SKM-1 (cell line): ENCODE results near the gene GPR42.
"Not testable (repeated sequence)": the region's sequence is repeated elsewhere in the genome, so short reads cannot be mapped to it uniquely, and the experiment has no call there.

Source experiments
- DNase-seq: peaks from one replicate; lab custom pipeline; 2025; ENCODE audit not compliant: unreplicated experiment; lab: John Stamatoyannopoulos, UW

GPR42 gene

GRCh38 chr19:35392742-35393715 lies 22.2 kb downstream of the GPR42 start:
- no peak for DNase-seq

GRCh38 chr19:35395382-35396199 lies 24.7 kb downstream of the GPR42 start:
- no peak for DNase-seq

- no peak for DNase-seq
These were observed 25.5 kb downstream of the GPR42 start for GRCh38 chr19:35396240-35396885.

GRCh38 chr19:35397064-35397463 lies 26.2 kb downstream of the GPR42 start:
- DNase-seq, result no peak

- DNase-seq, result no peak
These were observed 27.7 kb downstream of the GPR42 start for GRCh38 chr19:35398570-35398969.

- DNase-seq, result no peak
These were observed 28.4 kb downstream of the GPR42 start for GRCh38 chr19:35399231-35399630.

- no peak for DNase-seq
These were observed 29.3 kb downstream of the GPR42 start for GRCh38 chr19:35399948-35400772.

- DNase-seq, result no peak
These were observed 29.9 kb downstream of the GPR42 start for GRCh38 chr19:35400773-35401100.

GRCh38 chr19:35401416-35401815 lies 30.5 kb downstream of the GPR42 start:
- DNase-seq, result not testable (repeated sequence)

- no peak for DNase-seq
These were observed 32.4 kb downstream of the GPR42 start for GRCh38 chr19:35403116-35403760.

- DNase-seq, result no peak
These were observed 34.2 kb downstream of the GPR42 start for GRCh38 chr19:35404879-35405622.

GRCh38 chr19:35407619-35408018 lies 36.8 kb downstream of the GPR42 start:
- DNase-seq, result no peak

- no peak for DNase-seq
These were observed 37.7 kb downstream of the GPR42 start for GRCh38 chr19:35408284-35409171.

- DNase-seq, result no peak
These were observed 38.3 kb downstream of the GPR42 start for GRCh38 chr19:35409191-35409590.

GRCh38 chr19:35410487-35410886 lies 39.6 kb downstream of the GPR42 start:
- DNase-seq, result no peak

GRCh38 chr19:35414442-35414841 lies 43.6 kb downstream of the GPR42 start:
- DNase-seq, result no peak

GRCh38 chr19:35416331-35416730 lies 45.5 kb downstream of the GPR42 start:
- DNase-seq, result no peak

GRCh38 chr19:35417278-35417677 lies 46.4 kb downstream of the GPR42 start:
- no peak for DNase-seq
